GM12801 (cell line): ENCODE measurements around the gene DENND6B.

Source experiments
- TF ChIP-seq, protein P1 (sequence below): IDR thresholded peaks from one replicate; pipeline ENCODE4 v1.5.1; 2011; ENCODE audit warnings: control low read depth; ENCODE audit not compliant: insufficient read length; ENCODE audit errors: extremely low read depth

DENND6B gene

GRCh38 chr22:50305923-50306566 lies 20.8 kb downstream of the DENND6B start:
- TF ChIP-seq, protein P1, sequence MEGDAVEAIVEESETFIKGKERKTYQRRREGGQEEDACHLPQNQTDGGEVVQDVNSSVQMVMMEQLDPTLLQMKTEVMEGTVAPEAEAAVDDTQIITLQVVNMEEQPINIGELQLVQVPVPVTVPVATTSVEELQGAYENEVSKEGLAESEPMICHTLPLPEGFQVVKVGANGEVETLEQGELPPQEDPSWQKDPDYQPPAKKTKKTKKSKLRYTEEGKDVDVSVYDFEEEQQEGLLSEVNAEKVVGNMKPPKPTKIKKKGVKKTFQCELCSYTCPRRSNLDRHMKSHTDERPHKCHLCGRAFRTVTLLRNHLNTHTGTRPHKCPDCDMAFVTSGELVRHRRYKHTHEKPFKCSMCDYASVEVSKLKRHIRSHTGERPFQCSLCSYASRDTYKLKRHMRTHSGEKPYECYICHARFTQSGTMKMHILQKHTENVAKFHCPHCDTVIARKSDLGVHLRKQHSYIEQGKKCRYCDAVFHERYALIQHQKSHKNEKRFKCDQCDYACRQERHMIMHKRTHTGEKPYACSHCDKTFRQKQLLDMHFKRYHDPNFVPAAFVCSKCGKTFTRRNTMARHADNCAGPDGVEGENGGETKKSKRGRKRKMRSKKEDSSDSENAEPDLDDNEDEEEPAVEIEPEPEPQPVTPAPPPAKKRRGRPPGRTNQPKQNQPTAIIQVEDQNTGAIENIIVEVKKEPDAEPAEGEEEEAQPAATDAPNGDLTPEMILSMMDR: no peak

GRCh38 chr22:50305393-50305922 lies 21.4 kb downstream of the DENND6B start:
- TF ChIP-seq, protein P1: no peak

GRCh38 chr22:50304528-50305392 lies 22.1 kb downstream of the DENND6B start:
- TF ChIP-seq, protein P1: no peak

DNA sequence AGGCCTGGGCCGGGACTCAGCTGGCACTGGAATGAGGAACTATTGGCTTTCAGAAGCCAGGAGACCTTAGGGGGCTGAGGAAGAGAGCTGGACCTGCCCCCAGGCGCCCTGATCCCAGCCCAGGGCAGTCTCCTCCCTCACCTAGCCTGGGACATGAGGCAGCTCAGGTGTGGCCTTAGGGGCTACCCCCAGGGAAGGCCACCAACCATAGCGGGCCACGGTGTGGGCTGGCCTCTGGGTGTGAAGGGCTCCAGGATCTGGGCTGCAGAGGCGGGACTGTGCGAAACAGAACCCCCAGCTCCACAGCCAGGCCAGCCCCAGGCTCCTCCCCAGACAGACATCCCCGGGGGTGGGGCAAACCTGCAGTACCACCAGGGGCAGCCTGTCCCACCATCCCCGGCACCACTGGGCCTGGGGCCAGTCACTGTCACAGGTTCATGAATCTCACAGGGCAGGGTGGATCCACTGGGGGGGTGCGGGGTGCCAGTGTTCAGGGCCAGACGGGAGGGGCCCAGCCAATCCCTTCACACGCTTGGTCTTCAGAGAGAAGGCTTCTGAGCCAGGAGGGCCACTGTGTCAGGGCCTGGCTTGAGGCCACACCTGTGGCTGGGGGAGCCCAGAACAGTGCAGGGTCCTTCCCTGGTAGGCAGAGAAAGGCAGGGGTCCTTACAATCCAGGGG lies 22.8 kb downstream of the DENND6B start:
- TF ChIP-seq, protein P1: no peak

GRCh38 chr22:50303515-50303847 lies 23.3 kb downstream of the DENND6B start:
- TF ChIP-seq, protein P1: no peak

- TF ChIP-seq, protein P1: no peak
Observed at GRCh38 chr22:50302564-50302963, 24.2 kb downstream of the DENND6B start.

GRCh38 chr22:50302041-50302541 lies 24.7 kb downstream of the DENND6B start:
- TF ChIP-seq, protein P1: no peak
